ENCODE results near the gene PSMD8.
"Not testable (repeated sequence)": the region's sequence is repeated elsewhere in the genome, so short reads cannot be mapped to it uniquely, and the experiment has no call there.

PSMD8 gene

DNA sequence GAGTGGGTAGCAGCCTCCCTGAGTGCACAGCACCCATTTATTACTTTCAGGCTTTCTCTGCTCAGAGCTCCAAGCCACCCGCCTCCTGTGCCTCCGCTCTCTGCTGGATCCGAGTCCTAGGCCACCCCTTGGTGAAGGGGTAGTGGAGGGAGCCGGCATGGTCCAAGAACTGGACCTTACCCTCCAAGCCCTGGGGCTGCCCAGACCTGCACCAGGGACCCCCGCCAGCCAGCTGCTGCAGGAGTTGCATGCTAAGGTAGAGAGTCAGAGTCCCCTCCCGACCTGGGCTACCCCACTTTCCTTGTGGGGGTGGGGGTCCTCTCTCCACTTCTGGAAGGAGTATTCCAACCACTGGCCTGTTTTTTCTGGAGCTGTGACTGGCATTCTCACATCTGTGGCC, 30.5 kb downstream of the PSMD8 start:
- in situ Hi-C loops (cut with MboI; ENCODE audit: low sequenced_read_pairs) = loop anchor here (25.0 kb wide), 1 partner anchor 507 kb away; the partner anchor contains the start of gene CCER2

DNA sequence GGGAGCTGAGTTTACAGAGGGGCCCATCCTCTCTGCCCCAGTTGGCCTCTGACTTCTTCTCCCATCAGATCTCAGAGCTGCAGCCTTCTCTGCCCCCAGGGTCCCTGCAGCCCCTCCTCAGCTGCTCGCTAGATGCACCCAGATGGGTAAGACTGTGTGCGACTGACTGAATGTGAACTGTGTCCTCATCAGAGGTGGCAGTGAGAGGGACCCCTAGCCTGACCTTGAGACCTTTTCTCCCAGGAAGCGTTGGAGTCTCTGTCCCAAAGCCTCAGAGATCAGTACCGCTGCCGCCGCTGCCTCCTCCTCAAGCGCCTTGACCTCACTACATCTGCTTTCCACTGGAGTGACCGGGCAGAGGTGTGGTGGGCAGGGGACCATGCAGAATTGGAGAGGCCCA, 30.9 kb downstream of the PSMD8 start:
- in situ Hi-C loops (cut with MboI; ENCODE audit: low sequenced_read_pairs) = loop anchor here (25.0 kb wide), 1 partner anchor 507 kb away; the partner anchor contains the start of gene CCER2

DNA sequence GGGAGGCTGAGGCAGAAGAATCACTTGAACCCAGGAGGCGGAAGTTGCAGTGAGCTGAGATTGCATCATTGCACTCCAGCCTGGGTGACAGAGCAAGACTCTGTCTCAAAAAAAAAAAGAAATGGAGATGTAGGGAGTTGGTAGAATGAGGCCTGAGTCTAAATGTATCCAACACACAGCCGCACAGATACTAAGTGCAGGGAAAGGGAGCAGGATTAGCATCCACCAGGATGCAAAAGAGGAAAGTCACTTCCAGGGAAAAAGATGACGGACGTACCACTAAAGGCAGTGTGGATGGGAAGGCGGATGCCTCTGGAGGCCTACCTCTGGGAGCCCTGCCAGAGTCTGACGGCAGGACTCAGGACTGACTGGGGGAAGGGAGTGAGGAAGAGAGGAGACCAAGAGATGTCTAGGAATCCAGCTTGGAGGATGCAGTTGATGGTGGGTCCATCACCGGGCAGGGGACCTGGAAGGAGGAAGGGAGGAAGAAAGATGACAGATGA, 35.3 kb downstream of the PSMD8 start:
- in situ Hi-C loops (cut with MboI; ENCODE audit: low sequenced_read_pairs) = loop anchor here (25.0 kb wide), 1 partner anchor 503 kb away; the partner anchor contains the start of gene CCER2

DNA sequence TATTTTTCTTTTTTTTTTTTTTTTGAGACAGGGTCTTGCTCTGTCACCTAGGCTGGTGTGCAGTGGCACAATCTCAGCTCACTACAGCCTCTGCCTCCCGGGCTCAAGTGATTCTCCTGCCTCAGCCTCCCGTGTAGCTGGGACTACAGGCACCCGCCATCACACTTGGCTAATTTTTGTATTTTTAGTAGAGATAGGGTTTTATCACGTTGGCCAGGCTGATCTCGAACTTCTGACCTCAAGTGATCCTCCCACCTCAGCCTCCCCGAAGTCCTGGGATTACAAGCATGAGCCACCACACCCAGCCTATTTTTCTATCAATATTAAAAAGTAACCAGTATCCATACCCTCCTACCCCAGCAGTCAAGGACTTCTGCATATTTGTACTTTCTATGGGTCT, 36.0 kb downstream of the PSMD8 start:
- in situ Hi-C loops (cut with MboI; ENCODE audit: low sequenced_read_pairs) = loop anchor here (25.0 kb wide), 1 partner anchor 502 kb away; the partner anchor contains the start of gene CCER2

DNA sequence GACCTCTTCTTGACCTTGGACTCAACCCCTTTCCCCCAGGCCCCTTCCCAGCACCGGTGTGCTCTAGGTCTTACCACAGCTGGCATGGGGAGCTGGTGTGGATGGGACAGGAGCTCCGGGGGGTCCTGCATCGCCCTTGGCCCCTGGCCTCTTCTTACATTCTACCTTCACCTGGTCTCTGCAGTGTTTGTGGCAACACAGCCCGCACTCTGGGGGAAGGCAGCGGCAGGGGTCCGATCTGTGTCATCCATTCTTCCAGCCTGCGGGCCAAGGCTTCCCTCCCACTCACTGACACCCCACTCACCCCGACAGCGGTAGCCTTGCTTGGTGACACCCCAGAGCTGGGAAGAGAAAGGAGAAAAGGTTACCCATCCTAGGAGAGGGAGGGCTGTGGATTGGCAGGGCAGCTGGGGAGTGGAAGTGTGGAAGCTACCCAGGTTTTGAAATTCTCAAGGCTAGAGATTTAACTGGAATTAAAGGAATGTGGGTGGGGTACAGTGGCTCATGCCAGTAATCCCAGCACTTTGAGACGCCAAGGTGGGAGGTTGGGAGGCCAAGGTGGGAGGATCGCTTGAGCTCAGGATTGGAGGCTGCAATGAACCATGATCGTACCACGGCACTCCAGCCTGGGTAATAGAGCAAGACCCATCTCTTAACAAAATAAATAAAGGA, 36.8 kb downstream of the PSMD8 start:
- in situ Hi-C loops (cut with MboI; ENCODE audit: low sequenced_read_pairs) = loop anchor here (25.0 kb wide), 1 partner anchor 501 kb away; the partner anchor contains the start of gene CCER2

DNA sequence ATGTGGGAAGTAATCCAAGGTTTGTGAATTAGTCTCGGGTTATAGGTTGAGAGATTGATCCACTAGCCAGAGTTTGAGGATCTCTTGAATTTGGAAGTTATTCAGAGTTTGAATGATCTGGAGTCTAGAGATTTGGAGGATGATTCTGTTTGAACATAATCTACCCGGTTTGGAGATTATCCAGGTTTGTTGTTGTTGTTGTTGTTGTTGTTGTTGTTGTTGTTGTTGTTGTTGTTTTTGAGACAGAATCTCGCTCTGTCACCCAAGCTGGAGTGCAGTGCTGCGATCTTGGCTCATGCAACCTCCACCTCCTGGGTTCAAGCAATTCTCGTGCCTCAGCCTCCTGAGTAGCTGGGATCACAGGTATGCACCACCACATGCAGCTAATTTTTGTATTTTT, 37.5 kb downstream of the PSMD8 start:
- in situ Hi-C loops (cut with MboI; ENCODE audit: low sequenced_read_pairs) = loop anchor here (25.0 kb wide), 1 partner anchor 500 kb away; the partner anchor contains the start of gene CCER2

DNA sequence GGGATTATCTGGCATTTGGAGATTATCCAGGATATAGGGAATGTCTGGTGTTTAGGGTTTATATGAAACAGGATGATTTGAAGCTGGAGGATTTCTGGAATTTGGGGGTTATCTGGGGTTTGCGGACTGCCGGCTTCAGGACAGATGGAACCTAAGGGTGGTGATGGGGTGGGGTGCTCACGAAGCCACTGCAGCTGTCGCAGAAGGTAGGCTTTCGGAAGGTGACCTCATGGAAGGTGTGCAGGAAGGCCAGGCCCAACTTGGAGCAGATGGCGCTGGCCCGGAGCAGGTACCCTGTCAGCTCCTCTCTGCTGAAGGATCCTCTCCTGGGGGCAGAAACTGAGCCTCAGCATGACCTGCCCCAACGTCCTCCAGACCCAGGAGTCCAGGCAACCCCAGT, 38.1 kb downstream of the PSMD8 start:
- in situ Hi-C loops (cut with MboI; ENCODE audit: low sequenced_read_pairs) = loop anchor here (25.0 kb wide), 1 partner anchor 500 kb away; the partner anchor contains the start of gene CCER2

DNA sequence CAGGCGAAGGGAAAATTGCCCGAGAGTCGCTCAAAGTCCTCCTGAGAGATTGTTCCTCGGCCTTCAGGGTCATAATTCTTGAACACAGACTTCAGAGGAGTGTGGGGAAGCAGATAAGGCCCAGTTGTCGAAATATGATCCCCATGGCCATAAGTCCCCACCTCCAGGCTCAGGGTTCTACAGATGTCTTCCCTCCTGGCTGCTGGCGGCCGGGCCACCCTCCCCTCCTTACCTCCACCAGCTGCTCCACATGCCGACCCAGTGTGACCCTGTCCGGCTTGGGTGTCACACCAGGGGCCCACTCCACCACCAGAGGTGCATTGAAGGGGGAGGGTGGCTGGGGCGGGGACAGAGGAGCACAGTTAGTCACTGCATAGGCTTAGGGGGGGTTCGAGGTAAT, 38.6 kb downstream of the PSMD8 start:
- in situ Hi-C loops (cut with MboI; ENCODE audit: low sequenced_read_pairs) = loop anchor here (25.0 kb wide), 1 partner anchor 499 kb away; the partner anchor contains the start of gene CCER2

DNA sequence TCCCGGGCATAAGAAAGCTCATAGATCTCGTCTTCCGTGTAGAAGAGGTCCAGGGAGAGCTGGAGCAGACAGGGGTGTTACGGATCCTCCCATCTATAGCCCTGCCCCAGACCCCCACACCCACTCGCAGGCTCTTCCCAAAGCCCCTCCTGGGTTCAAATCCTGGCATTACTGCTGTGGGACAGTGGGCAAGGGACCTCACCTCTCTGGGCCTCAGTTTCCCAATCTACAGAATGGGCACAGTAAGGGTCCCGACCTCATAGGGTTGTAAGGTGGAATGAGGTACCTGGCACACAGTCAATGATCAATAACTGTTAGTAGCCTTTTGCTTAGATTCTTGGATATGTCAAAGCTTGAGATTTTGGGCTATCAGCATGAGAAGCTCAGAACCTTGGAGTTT, 39.0 kb downstream of the PSMD8 start:
- in situ Hi-C loops (cut with MboI; ENCODE audit: low sequenced_read_pairs) = loop anchor here (25.0 kb wide), 1 partner anchor 499 kb away; the partner anchor contains the start of gene CCER2

DNA sequence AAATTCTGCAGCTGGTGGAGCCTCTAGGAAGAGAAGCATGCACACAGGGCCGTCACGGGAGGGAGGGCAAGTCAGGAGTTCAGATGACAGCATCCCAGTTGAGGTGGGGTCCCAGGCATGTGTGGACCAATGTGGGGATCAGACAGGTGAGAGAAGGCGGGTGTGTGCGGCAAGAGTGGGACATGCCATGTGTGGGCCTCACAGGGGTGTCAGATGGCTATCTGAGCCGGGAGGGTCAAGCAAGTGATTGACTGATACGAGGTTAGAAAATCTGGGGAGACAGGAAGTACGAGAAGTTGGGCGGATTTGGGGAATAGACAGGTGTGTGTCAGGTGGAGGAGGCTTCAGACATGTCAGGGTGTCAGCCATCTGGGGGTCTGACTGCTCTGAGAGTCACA, 42.8 kb downstream of the PSMD8 start:
- in situ Hi-C loops (cut with MboI; ENCODE audit: low sequenced_read_pairs) = loop anchor here (25.0 kb wide), 1 partner anchor 495 kb away; the partner anchor contains the start of gene CCER2

DNA sequence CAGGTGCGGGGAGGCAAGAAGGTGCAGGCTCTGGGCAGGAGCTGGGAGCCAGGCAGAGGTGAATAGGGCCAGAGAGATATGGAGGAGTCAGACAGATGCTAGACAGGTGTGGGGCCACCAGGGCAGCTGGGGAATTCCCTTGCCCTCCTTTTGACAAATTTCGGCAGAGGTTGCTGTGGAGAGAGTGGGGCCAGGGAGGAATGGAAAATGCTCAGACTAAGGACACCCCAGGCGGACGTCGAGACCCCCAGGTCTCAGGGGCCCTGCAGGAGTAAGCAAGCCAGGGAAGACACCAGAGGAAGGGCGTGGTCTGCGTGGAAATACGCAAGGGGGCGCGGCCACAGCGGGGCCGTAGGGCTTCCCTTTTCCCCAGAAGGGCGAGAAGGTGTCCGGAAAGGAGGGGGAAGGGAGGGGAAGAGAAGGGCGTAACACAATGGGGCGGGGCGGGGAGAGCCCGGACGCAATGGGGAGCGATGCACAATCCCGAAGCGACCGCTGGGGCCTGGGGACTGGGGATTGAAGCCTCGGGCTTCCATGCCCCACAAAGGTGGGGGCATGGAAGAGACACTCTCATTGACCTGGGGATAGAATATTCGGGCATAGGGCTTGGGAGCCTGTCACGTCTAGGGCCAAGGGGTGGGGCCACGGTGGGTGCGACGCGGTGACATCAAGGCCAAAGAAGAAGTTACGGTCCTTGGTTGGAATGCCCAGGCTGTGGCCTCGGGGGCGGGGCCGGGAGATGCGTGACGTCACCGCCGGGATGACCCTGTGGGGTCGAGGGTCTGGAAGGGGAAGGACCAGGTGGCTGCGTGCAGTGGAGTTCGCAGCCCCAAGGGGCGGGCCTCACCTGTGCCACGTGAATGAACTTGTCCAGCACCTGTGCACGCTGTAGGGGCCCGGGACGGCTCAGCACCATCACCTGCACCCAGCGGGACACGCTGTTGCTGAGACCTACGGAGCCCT, 43.5 kb downstream of the PSMD8 start:
- in situ Hi-C loops (cut with MboI; ENCODE audit: low sequenced_read_pairs) = loop anchor here (25.0 kb wide), 1 partner anchor 494 kb away; the partner anchor contains the start of gene CCER2

DNA sequence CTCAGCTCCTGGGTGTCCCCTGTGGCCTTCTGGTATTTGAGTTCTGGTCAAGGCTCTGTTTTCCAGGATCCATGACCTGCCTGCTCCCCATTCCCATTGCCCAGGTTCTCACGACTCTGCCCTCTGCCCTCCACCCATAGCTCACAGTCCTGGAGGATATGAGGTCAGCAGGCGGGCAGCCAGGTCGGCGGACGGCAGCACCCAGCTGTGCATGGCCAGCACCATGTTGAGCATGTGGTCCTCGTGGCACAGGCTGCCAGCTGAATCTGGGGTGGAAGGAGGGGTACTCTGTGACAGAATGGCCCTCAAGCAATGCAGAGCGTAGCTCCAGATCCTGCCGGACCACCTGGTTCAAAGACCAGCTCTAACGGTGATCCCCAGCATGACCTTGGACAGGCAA, 46.6 kb downstream of the PSMD8 start:
- in situ Hi-C loops (cut with MboI; ENCODE audit: low sequenced_read_pairs) = loop anchor here (25.0 kb wide), 1 partner anchor 491 kb away; the partner anchor contains the start of gene CCER2

DNA sequence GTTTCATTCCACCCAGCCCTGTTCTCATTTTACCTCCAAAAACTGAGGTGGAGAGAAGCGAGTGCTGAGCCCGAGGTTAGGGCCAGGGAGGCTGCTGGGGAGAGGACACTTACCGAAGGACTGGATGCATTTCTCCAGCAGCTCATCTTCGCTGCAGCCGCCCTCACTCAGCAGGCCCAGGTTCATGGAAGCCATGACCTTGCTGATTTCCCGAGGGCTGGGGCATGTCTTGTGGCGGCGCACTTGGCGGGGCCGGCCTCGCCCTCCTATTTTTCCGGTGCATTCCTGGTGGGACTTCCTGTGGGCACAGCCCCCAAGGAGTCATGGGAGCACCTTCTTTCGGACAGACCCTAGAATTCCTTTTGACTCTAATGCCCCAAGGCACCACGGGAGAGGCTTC, 47.5 kb downstream of the PSMD8 start:
- in situ Hi-C loops (cut with MboI; ENCODE audit: low sequenced_read_pairs) = loop anchor here (25.0 kb wide), 1 partner anchor 490 kb away; the partner anchor contains the start of gene CCER2

DNA sequence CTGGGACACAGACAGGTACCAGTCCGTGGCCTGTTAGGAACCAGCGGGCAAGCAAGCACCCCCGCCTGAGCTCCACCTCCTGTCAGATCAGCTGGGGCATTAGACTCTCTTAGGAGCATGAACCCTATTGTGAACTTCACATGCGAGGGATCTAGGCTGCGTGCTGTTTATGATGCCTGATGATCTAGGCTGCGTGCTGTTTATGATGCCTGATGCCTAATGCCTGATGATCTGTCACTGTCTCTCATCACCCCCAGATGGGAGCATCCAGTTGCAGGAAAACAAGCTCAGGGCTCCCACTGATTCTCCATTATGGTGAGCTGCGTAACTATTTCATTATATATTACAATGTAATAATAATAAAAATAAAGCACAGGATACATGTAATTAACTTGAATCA, 48.1 kb downstream of the PSMD8 start:
- in situ Hi-C loops (cut with MboI; ENCODE audit: low sequenced_read_pairs) = loop anchor here (25.0 kb wide), 1 partner anchor 490 kb away; the partner anchor contains the start of gene CCER2

DNA sequence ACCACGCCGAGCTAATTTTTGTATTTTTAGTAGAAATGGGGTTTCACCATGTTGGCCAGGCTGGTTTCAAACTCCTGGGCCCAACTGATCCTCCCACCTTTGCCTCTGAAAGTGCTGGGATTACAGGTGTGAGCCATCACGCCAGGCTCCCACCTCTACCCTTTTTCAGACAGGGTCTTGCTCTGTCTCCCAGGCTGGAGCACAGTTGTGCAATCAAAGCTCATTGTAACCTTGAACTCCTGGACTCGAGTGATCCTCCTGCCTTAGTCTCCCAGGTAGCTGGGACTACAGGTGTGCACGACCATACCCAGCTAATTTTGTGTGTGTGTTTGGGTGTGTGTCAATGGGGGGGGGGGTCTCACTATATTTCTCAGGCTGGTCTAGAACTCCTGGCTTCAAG, 49.9 kb downstream of the PSMD8 start:
- in situ Hi-C loops (cut with MboI; ENCODE audit: low sequenced_read_pairs) = loop anchor here (25.0 kb wide), 1 partner anchor 488 kb away; the partner anchor contains the start of gene CCER2

DNA sequence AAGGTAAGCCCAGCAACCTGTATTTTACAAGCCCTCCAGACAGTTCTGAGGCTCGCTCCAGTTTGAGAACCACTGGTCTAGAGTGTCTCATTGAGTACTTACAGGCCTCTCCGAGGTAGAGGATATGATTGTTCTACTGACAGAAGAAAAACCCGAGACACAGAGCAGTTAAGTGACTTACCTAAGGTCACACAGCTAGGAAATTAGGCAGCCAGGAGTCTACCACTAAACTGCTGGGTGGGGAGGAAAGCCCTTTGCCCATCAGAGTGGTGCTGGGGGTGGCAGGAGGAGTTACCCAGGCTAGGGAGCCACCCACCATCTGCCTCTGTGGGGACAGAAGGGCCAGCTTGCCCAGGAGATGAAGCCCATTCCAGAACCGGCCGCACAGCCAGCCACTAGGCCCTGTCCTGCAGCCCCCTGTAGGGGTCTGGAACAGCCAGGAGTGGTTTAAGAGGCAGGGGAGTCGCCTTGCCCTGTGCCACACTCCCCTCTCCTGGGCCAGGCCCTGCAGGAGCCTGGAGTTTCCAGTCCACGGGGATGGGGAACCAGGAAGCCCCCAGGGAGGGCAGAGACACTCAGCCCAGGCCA, 50.9 kb downstream of the PSMD8 start:
- in situ Hi-C loops (cut with MboI; ENCODE audit: low sequenced_read_pairs) = no loop called here

DNA sequence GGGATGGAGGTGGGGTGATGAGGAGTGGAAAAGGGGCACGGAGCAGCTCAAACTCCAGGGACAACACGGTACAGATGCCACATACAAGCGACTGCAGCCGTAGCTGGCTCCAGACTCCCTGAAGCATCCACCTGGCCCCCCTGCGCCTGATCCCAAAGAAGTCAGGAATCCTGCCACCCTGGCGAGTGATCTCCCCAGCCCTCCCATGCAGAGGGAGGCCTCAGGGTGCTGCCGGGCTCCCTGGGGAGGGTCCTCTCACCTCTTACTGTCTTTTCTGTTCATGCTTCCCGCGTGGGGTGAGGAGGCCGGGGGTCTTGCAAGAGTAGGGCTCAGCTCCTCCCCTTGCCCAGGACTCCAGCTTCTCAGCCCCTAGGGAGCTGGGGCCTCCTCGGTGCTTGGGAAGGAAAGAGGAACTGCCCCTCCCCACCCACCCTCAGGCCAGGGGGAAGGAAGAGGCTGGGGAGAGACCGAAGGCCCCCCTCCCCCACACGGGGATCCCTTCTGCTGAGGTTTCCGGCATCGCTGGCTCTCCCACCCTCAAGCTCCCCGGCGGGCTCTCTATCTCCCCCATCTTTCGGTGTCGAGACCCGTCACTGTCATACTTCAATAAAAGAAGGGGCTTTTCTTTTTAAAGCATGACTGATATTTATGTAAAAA, 51.6 kb downstream of the PSMD8 start, which contains the start of gene RASGRP4:
Gene RASGRP4, minus strand, starts transcription at position 410 of the 657 bp plus-strand sequence. Its CDS starts 128 bp downstream, at position 282.
- in situ Hi-C loops (cut with MboI; ENCODE audit: low sequenced_read_pairs) = no loop called here

DNA sequence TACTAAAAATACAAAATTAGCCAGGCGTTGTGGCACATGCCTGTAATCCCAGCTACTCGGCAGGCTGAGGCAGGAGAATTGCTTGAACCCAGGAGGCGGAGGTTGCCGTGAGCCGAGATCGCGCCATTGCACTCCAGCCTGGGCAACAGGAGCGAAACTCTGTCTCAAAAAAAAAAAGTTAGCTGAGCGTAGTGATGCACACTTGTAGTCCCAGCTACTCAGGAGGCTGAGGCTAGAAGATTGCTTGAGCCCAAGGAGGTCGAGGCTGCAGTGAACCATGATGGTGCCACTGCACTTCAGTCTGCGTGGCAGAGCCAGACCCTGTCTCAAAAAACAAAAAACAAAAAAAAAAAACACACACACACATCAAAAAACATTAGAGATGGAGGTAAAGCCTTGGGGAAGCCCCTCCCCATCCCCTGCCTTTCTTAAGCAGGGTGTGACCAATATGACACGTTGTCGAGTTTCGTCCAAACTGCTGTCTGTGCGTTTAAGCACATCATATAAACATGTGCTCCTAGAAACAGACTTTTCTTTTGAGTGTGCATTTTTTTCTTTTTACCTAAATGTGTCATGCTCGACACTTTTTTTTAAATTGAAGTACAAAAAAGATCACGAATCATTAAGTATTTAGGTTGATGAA, 52.8 kb downstream of the PSMD8 start:
- in situ Hi-C loops (cut with MboI; ENCODE audit: low sequenced_read_pairs) = not testable (repeated sequence)

Measured in HL-60/S4 treated with retinoic acid at 250 ng/mL for 4 days and 3 days (cell line).